ENCODE measurements around the gene SLC2A9.

SLC2A9 gene

DNA sequence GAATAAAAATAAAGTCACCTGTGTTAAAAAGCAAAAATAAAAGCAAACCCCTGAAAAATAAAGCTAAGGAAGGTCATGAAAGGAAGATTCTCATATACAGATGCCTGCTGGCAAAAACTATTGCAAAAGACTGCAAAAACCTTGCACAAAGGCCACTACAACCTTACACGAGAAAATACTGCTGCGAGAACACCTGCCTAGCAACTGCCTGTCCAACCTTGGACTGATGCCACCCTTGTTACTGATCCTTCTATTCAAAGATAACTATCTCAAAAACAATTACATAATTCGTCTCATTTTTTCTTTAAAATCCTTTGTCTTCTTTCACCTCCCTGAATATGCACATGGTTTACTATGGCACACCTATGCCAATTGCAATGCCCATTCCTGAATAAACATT lies 49.6 kb downstream of the SLC2A9 start:
- H3K9me2 ChIP-seq (replicated peaks; ENCODE audit: low read depth, low read length): no peaks in the 10 kb centered on the region
- no peaks in the 10 kb centered on the region for H3K27me3 ChIP-seq (ENCODE audit: insufficient read depth, low read length, poor library complexity, severe bottlenecking)
- H3K79me2 ChIP-seq (ENCODE audit: insufficient read depth, low read length): no peaks in the 10 kb centered on the region
- no peaks in the 10 kb centered on the region for H3K9me3 ChIP-seq (ENCODE audit: insufficient read depth, low read depth, low read length)
- no peak overlapping the region for H3K4me3 ChIP-seq (ENCODE audit: low read length, poor library complexity, severe bottlenecking)
- H3K36me3 ChIP-seq (ENCODE audit: insufficient read depth, low read length): no peaks in the 10 kb centered on the region
- H3K4me2 ChIP-seq (ENCODE audit: low read depth, low read length, poor library complexity, severe bottlenecking): no peak overlapping the region
- no peak overlapping the region for H3K9ac ChIP-seq (ENCODE audit: low read depth, low read length, poor library complexity, severe bottlenecking)
- TF ChIP-seq EZH2phosphoT487 (IDR thresholded peaks at IDR 0.05; ENCODE audit: borderline replicate concordance): no peak
- TF ChIP-seq, protein P1, sequence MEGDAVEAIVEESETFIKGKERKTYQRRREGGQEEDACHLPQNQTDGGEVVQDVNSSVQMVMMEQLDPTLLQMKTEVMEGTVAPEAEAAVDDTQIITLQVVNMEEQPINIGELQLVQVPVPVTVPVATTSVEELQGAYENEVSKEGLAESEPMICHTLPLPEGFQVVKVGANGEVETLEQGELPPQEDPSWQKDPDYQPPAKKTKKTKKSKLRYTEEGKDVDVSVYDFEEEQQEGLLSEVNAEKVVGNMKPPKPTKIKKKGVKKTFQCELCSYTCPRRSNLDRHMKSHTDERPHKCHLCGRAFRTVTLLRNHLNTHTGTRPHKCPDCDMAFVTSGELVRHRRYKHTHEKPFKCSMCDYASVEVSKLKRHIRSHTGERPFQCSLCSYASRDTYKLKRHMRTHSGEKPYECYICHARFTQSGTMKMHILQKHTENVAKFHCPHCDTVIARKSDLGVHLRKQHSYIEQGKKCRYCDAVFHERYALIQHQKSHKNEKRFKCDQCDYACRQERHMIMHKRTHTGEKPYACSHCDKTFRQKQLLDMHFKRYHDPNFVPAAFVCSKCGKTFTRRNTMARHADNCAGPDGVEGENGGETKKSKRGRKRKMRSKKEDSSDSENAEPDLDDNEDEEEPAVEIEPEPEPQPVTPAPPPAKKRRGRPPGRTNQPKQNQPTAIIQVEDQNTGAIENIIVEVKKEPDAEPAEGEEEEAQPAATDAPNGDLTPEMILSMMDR (conservative IDR thresholded peaks at IDR 0.05; ENCODE audit: low read length): no peak
- no peak overlapping the region for H2AFZ ChIP-seq (ENCODE audit: low read length)
- H3F3A ChIP-seq (ENCODE audit: low read depth): no peaks in the 10 kb centered on the region
- H4K20me1 ChIP-seq (ENCODE audit: insufficient read depth, low read length, poor library complexity, severe bottlenecking): no peaks in the 10 kb centered on the region
- H3K4me1 ChIP-seq (ENCODE audit: insufficient read depth, low read length, poor library complexity, severe bottlenecking): no peaks in the 10 kb centered on the region

DNA sequence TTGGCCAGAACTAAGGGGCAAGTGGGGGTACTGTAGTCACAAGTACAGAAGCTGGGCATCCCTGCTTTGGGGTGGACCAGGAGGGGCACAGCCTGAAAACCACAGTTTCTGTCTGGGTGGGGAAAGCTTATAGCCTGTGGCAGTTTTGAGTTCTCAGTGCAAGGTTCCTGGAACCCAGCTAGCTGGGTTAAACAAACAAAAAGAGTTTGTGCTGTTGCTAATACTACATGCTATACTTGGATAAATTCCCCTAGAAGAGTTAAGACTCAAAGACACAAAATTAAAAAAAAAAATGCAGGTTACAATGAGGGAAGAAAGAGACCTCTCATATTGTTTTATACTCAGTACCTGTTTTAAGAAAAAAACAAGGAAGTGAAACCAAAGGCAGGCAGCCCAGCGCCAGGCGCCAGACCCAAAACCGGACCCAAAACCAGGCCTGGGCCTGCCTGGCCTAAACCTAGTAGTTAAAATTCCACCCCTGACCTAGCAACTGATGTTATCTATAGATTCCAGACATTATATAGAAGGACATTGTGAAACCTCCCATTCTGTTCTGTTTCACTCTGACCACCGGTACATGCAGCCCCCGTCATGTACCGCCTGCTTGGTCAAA lies 50.8 kb downstream of the SLC2A9 start:
- Histone ChIP-seq H3K9ac (ENCODE audit: low read depth, low read length, poor library complexity, severe bottlenecking) (no peak overlapping the region), H3F3A (ENCODE audit: low read depth) (no peaks in the 10 kb centered on the region), H3K9me2 (replicated peaks; ENCODE audit: low read depth, low read length) (no peaks in the 10 kb centered on the region), H3K4me1 (ENCODE audit: insufficient read depth, low read length, poor library complexity, severe bottlenecking) (no peaks in the 10 kb centered on the region), H3K4me3 (ENCODE audit: low read length, poor library complexity, severe bottlenecking) (no peak overlapping the region), H3K4me2 (ENCODE audit: low read depth, low read length, poor library complexity, severe bottlenecking) (no peak overlapping the region), H3K9me3 (ENCODE audit: insufficient read depth, low read depth, low read length) (no peaks in the 10 kb centered on the region), H3K27me3 (ENCODE audit: insufficient read depth, low read length, poor library complexity, severe bottlenecking) (no peaks in the 10 kb centered on the region), H3K36me3 (ENCODE audit: insufficient read depth, low read length) (no peaks in the 10 kb centered on the region), H4K20me1 (ENCODE audit: insufficient read depth, low read length, poor library complexity, severe bottlenecking) (no peaks in the 10 kb centered on the region), H3K79me2 (ENCODE audit: insufficient read depth, low read length) (no peaks in the 10 kb centered on the region), H2AFZ (ENCODE audit: low read length) (no peak overlapping the region)
- TF ChIP-seq, protein P1 (conservative IDR thresholded peaks at IDR 0.05; ENCODE audit: low read length): no peak
- no peak for TF ChIP-seq EZH2phosphoT487 (IDR thresholded peaks at IDR 0.05; ENCODE audit: borderline replicate concordance)

DNA sequence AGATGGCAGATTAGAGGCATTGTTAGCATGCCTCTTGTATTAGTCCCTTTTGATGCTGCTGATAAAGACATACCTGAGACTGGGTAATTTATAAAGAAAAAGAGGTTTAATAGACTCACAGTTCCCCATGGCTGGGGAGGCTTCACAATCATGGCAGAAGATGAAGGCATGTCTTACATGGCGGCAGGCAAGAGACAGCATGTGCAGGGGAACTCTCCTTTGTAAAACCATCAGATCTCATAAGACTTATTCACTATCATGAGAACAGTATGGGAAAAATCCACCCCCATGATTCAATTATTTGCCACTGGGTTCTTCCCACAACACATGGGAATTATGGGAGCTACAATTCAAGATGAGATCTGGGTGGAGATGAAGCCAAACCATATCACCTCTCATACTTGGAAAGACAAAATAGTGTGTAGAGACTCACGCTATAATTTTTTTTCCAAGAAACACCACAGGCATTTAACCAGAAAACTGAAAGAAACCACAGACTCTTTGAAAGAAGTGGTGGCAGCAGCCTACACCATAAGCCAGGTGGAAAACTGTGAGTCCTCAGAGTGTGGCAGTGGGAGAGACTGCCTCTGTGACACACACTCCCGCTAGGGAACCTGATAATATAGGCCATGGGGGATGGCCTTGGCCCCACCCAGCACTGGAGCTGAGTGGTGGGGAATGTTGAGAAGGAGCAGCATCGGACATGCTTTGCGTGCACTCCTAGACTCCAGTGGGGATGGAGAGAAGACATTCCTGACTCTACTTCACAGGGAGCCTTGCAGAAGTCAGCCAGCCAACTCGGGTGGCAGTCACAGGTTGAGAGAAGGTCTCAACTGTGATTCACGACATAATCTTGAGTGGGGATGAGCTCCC lies 51.5 kb downstream of the SLC2A9 start:
- Histone ChIP-seq H4K20me1 (ENCODE audit: insufficient read depth, low read length, poor library complexity, severe bottlenecking) (no peaks in the 10 kb centered on the region), H3K9me2 (replicated peaks; ENCODE audit: low read depth, low read length) (no peaks in the 10 kb centered on the region), H3K4me1 (ENCODE audit: insufficient read depth, low read length, poor library complexity, severe bottlenecking) (no peaks in the 10 kb centered on the region), H3K36me3 (ENCODE audit: insufficient read depth, low read length) (no peaks in the 10 kb centered on the region), H3F3A (ENCODE audit: low read depth) (no peaks in the 10 kb centered on the region), H3K9me3 (ENCODE audit: insufficient read depth, low read depth, low read length) (no peaks in the 10 kb centered on the region), H3K9ac (ENCODE audit: low read depth, low read length, poor library complexity, severe bottlenecking) (no peak overlapping the region), H3K4me3 (ENCODE audit: low read length, poor library complexity, severe bottlenecking) (no peak overlapping the region), H2AFZ (ENCODE audit: low read length) (no peak overlapping the region), H3K4me2 (ENCODE audit: low read depth, low read length, poor library complexity, severe bottlenecking) (no peak overlapping the region), H3K27me3 (ENCODE audit: insufficient read depth, low read length, poor library complexity, severe bottlenecking) (no peaks in the 10 kb centered on the region), H3K79me2 (ENCODE audit: insufficient read depth, low read length) (no peaks in the 10 kb centered on the region)
- TF ChIP-seq EZH2phosphoT487 (IDR thresholded peaks at IDR 0.05; ENCODE audit: borderline replicate concordance): no peak
- TF ChIP-seq, protein P1 (conservative IDR thresholded peaks at IDR 0.05; ENCODE audit: low read length): no peak

All from Loucy (cell line).